PFSK-1 (cell line): ENCODE data around the gene NCLN.

Experiments used
- FOXP2 ChIP-seq: optimal IDR thresholded peaks from 2 replicates; pipeline ENCODE3; 2011; ENCODE audit warnings: borderline replicate concordance, control low read depth, inconsistent platforms; ENCODE audit not compliant: insufficient read depth; ENCODE audit errors: extremely low read length, extremely low read depth
- POLR2AphosphoS5 ChIP-seq: IDR thresholded peaks from 2 replicates; pipeline ENCODE4 v1.6.1; 2012; ENCODE audit warnings: low read depth, mild to moderate bottlenecking, control low read depth, low read length, moderate library complexity
- REST ChIP-seq, 2 experiments: IDR thresholded peaks; 2 replicates each; pipeline versions ENCODE4 v1.6.1 to v1.8.0; 2011 to 2012; ENCODE audit warnings: low read depth in 2 of 2, low read length in 2 of 2, control low read depth in 1 of 2, inconsistent platforms in 1 of 2, mild to moderate bottlenecking in 1 of 2, moderate library complexity in 1 of 2; ENCODE audit not compliant: insufficient read depth in 1 of 2
- SIN3A ChIP-seq: IDR thresholded peaks from 2 replicates; pipeline ENCODE4 v1.6.1; 2012; ENCODE audit warnings: mild to moderate bottlenecking, low read length, moderate library complexity, borderline replicate concordance; ENCODE audit not compliant: insufficient read depth
- TAF1 ChIP-seq: IDR thresholded peaks from 2 replicates; pipeline ENCODE4 v1.6.1; 2012; ENCODE audit warnings: low read length, control low read depth, borderline replicate concordance; ENCODE audit not compliant: insufficient read depth

The NCLN gene

GRCh38 chr19:3167533-3168272 lies 18.0 kb upstream of the NCLN start:
- TF ChIP-seq POLR2AphosphoS5: no peak
- TF ChIP-seq TAF1: no peak
- no peak for TF ChIP-seq SIN3A
- no peak for TF ChIP-seq FOXP2
- TF ChIP-seq REST (IDR thresholded peaks at IDR 0.05; ENCODE audit: insufficient read depth in 1 of 2, low read depth in 2 of 2, low read length in 2 of 2): no peak

- TF ChIP-seq FOXP2 (no peak), SIN3A (no peak), REST (IDR thresholded peaks at IDR 0.05; ENCODE audit: insufficient read depth in 1 of 2, low read depth in 2 of 2, low read length in 2 of 2) (no peak), POLR2AphosphoS5 (no peak), TAF1 (no peak)
These were observed 13.6 kb upstream of the NCLN start for GRCh38 chr19:3171894-3172672.

- TF ChIP-seq SIN3A (no peak), REST (IDR thresholded peaks at IDR 0.05; ENCODE audit: insufficient read depth in 1 of 2, low read depth in 2 of 2, low read length in 2 of 2) (no peak), POLR2AphosphoS5 (no peak), TAF1 (no peak), FOXP2 (no peak)
These were observed 9.7 kb upstream of the NCLN start for GRCh38 chr19:3175781-3176714.

- no peak for TF ChIP-seq FOXP2
- TF ChIP-seq TAF1: no peak
- no peak for TF ChIP-seq REST (IDR thresholded peaks at IDR 0.05; ENCODE audit: insufficient read depth in 1 of 2, low read depth in 2 of 2, low read length in 2 of 2)
These were observed 8.8 kb upstream of the NCLN start for GRCh38 chr19:3176715-3177501.
